HG02884 (cell line): ENCODE data around the gene FAM151B.
"Not testable (repeated sequence)": the region's sequence is repeated elsewhere in the genome, so short reads cannot be mapped to it uniquely, and the experiment has no call there.

Experiments
- ATAC-seq: cut with Tn5 transposase; IDR thresholded peaks from one replicate; pipeline ENCODE4 v1.9.1; 2021; ENCODE audit warnings: mild to moderate bottlenecking, moderate library complexity; ENCODE audit not compliant: unreplicated experiment

The FAM151B gene

DNA sequence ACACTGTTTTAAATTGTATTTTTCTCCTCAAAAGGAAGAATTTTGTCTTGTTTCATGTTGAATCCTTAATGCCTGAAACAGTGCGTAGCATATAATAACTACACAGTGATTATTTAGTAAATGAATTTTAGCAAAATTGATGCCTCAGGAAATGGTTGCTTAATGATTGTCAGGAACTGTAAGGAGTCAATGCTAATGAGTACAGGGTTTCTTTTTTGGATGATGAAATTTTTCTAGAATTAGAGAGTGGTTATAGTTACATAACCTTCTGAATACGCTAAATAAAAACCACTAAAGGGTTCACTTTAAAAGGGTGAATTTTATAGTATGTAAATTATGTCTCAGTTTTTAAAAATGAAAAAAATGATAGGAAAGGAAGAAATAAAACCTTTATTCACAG is 14.9 kb downstream of the FAM151B start:
- ATAC-seq, result no peak

DNA sequence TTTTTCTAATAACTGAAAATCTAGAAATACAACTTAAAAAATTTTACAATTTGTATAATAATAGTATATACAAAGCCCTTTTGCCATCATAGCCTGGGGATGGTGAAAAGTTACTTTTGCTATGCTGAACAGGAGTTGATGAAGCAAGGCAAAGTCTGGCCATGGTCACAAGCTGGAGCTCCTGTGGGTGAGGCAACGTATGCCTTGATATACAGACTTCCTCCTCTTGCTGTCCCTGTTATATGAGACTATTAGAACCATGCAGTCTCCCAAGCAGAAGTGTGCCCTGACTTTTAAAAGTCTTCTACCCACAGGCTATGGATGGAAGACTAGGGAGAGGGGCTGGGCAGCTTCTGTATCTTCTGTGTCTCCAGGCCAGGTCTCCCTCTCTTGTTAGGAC is 15.7 kb downstream of the FAM151B start:
- ATAC-seq, result no peak

DNA sequence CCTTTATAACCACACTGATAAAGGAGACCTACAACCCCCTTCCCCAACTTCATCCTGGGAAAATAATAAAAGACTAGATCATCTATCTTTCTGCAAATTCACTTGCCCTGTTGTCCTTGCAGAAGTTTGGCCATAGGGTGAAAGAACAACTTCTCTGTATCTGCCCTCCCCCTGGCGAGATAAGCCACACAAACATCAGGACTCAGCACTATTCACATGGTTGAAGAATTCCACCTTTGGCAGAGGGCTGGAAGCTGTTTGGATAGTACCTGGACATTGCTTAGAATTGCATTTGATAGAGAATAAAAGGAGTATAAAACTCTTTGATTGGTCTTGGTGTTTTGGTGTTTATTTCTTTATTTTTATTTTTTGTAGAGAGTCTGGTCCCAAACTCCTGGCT is 16.9 kb downstream of the FAM151B start:
- ATAC-seq, result no peak

DNA sequence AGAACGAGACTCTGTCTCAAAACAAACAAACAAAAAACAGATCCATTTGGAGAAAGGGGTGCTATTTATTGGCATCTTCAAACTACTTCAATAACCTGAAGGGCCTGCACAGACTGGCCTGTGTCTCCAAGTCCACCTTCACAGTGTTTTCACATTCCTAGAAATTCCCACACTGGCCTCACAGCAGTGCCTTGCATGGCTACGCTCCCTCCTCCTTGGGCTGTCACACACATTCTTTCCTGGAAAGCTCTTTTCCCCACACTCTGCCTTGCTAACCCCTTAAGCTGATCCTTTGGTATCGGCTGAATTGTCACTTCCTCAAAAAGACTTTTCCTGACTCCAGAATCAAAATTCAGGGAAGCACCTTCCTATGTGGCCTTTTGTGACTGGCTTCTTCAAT is 19.8 kb downstream of the FAM151B start:
- no peak for ATAC-seq

DNA sequence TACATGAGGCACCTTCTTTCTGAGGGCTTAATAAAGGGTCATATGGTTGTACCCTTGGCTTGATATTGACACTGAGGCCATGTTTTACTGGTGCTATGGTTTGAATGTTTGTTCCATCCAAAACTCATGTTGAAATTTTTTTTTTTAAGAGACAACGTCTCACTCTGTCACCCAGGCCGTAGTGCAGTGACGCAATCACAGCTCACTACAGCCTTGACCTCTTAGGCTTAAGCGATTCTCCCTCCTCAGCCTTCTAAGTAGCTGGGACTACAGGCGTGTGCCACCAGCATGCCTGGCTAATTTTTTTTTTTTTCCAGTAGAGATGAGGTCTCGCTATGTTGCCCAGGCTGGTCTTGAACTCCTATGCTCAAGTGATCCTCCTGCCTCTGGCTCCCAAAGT is 20.9 kb downstream of the FAM151B start:
- no peak for ATAC-seq

DNA sequence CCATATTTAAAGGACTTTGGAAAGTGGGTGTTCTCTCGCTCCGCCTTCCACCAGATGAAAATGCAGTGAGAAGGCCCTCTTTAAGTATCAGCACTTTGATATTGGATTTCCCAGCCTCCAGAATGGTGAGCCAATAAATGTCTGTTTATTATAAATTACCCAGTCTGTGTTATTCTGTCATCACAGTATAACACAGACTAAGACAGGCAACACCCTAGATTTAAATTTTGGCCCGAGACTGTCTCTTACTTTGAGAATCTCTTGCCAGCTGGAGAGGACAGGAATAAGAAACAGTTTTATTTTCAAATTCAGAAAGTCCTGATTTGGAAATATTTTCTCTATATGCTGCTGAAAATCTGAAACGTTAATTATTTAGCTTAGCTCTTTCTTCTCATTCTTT is 21.5 kb downstream of the FAM151B start:
- ATAC-seq, result no peak

DNA sequence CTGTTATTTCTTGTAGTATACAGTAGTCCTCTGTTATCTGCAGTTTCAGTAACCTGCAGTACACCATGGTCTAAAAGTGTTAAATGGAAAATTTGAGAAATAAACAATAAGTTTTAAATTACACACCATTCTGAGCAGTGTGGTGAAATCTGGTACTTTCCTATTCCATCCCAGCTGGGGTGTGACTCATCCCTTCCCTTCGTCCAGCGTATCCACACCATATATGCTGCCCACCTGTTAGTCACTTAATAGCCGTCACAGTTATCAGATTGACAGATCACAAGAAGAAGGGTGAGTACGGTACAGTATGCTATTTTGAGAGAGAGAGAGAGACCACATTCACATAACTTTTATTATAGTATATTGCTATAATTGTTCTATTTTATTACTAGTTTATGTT is 28.9 kb downstream of the FAM151B start:
- no peak for ATAC-seq

DNA sequence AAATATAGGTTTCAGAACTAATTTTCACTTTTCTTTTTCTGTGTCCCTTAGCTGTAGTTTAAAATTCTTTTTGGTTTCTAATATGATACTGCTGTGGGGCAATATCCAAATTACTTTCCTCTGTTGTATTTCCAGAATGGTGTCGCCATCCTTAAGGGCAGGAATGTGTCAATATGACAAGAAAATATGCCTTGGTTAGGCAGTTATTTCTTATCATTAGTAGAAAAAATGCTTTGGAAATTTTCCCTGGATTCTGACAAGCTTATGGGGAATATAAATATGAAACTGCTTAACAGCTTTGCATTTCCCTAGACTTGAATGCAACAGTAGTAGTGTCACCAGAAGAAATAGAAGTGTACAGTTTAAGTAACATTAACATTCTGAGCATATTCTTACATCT is 52.8 kb downstream of the FAM151B start:
- no peak for ATAC-seq

DNA sequence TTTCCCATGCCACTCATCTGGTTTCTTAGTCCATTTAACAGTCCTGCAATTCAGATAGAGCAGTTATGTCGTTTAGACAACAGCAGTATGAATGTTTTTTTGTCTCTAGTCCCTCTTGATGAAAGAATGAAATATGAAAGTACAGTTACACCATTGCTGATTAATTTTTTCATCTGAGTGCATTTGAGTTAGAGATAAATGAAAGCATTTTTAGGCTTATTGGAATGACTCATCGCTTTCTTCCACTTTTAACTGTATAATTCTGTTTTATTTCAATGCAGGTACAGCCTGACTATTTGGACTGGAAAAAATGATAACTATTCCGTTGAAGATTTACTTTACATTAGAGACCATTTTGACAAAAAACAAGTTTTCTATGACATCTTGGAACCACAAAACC is 53.5 kb downstream of the FAM151B start:
- no peak for ATAC-seq

DNA sequence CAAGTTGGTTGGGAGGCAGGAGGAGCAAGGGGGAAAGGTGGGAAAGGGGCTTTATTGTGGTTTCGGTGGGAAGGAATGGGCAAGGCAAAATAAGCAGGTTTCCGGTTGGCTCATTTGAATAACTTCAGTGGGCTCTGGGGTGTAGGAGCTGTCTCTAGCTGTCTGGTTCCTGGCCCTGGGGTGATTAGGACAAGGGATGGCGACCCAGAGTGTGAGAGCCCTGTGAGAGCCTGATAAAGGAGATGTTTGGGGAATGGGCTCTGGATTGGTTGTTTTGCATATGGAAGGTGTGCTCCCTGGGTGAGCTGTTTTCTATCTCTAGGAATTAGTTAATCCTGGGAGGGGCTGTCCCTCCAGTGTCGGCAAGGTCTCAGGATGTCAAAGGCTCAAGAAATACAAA is 66.7 kb downstream of the FAM151B start:
- ATAC-seq, result no peak

DNA sequence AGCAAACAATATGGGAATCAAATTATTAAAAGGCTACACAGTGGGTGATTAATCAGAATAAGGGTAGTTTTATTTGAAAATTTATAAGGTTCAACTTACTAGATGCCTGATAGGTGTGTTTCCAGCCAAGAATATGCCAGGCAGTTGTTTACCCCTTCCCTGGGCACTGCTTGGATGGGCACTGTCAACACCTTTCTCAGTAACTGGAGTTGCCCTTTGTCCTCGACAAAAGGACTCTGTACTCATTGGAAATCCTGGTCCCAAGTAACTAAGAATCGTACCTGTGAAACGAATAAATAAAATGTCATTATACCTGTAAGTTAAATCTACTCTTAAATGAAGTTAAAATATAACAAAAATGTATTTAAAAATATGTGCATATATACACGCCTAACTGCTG is 67.2 kb downstream of the FAM151B start:
- no peak for ATAC-seq

DNA sequence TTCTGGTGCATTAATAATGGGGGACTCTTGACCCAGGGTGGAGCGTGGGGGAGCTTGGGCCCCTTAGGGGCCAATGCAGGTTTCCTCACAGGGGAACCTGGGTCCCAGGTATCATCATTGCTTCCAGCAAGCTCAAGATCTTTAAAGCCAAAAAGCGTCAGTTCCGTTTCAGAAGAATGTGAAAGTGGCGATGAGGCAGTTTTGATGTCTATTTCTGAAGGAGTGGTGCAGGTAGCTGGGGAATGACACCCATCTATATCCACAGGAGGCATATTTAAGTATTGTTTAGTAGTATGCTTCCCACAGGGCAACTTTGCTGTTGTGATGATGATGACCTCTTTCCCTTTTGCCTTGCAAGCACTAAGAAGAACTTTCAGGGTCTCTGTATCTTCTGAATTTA is 71.3 kb downstream of the FAM151B start:
- no peak for ATAC-seq

DNA sequence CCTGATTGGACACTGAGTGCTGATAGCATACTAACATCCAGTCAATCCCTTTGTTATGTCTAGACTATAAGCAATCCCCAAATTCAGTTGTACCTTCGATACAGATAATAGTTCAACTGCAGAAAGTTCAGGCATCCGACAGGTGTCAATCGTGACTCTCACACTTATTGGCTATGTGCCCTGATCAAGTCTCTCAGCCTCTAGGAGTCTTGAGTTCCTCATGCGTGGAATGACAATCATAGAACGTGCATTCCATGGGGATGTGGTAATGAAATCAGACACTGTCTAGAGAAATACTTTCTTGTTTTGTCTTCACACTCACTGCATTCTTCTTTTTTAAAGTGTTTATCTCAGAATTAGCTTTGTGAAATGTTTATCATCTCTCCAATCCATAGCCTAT is 77.4 kb downstream of the FAM151B start:
- no peak for ATAC-seq

DNA sequence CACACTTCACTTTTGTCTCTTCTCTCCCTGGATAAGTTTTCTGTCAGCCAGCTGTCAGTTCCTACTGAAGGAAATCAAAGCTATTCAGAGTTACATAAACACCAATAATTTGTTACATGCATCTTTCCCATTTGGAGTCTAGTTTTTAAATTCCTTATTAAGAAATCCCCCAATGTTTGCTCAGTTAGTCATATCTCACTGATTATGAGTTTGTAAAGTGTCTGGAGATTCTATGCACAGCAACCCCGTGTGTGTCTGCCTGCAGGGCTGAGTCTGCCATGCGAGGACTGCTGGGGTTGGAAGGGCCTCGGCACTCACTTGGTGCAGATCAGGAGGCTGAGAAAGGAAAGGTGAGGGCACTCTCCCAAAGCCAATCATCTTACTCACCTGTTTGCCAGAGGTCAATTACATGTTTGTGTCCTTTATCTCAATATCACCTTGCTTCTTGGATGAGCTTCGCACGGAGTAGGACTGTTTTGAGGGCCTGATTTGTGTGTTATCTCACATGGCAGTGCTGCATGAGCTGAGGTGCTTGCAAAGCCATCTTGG is 78.9 kb downstream of the FAM151B start:
- ATAC-seq, result no peak

DNA sequence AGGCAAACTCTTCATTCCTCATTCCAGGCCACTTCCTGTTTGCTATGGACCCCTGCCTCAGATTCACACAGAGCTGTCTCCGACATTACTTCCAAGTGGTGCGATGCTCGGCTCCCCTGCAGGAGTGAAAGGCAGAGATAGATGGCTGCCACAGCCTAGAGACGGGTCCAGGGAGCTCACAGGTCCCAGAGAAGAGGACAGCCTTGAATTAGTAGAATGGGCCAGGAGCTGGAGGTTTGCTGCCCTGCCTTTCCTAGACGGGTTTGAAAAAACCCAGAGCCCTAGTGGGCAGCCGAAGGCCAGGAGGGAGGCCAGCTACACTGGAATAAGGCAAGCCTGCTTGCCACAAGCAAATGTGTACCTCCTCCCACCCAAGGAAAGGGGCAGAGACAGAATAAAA is 80.4 kb downstream of the FAM151B start:
- ATAC-seq, result no peak

DNA sequence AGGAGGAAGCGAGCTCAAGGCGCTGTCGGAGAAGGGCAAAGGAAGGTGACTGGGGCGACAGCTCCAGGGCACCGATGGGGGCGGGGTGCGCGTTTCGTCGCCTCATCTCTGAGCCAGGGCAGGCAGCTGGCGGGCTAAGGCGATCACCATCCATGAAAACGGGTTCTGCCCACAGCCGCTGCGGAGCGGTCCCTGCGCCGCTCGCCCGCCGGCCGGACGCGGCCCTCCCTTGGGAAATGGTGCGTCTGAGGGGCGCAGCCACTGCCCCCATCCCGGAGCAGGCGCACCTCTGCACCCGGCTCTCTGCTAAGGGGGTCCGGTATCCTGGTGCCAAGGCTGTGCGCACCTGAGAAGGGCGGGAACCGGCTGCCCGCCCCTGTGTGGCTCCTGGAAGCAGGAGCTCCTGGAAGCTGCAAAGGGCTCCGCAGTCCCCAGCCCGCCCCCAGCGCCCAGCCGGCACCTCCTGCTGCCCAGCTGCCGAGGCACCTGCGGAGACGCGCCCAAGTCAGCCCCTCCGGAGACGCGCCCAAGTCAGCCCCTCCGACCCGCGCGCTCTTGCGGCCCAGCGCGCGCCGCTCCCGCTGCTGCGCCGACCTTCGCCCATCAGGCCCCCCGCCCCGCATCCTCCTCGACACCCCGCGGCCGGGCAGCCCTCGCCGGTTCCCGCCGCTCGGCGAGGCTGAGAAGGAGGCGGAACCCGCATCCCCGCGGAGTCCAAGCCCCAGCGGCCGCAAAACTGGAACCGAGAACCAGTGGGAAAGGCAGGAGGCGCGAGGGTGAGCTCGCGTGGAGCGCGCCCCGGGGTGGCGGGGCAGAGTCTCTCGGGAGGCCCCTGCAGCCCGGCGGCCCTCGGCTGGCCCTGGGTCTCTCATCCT is 81.4 kb downstream of the FAM151B start:
- ATAC-seq, result no peak

DNA sequence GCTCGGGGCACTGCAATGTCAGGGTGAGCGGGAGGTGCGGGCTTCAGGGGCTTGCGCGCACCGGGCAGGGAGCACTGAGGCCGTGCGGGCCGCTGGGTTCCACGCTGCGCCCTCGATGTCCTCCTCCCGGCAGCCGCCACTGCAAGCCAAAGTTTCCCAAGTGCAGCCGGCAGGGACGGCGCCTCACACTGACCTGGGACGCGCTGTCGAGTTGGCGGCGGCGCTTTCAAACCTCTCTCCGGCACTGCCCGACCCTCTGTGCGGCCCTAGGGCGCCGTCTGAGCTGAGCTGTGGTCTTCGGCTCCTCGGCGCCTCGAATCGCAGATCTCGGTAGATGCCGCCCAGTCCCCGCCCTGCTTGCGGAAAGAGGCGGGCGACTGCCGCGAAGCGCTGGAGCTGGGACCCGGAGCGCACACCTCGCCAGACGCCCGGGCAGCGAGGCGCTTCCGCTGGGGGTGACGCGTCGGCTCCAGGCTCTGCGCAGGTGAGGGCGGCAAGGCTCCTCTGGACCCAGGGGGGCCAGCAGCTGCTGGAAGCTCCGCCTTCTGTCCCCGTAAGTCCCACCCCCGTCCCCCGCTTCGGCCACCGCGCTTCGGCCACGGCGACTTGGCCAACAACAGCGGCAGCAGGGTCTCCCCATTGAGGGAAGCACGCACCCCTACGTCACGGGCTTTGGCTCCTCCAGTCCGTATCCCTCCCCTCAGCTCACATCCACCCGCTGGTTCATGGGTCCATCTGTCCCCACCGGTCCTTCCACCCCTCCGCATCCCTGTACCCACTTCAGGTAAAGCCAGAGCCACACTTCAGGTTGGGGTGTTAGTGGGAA is 82.3 kb downstream of the FAM151B start, which contains the start of gene ANKRD34B:
ANKRD34B (minus strand) TSS at position 320 of the 826 bp plus-strand sequence. CDS start 10,261 bp downstream, outside the sequence.
- no peak for ATAC-seq

DNA sequence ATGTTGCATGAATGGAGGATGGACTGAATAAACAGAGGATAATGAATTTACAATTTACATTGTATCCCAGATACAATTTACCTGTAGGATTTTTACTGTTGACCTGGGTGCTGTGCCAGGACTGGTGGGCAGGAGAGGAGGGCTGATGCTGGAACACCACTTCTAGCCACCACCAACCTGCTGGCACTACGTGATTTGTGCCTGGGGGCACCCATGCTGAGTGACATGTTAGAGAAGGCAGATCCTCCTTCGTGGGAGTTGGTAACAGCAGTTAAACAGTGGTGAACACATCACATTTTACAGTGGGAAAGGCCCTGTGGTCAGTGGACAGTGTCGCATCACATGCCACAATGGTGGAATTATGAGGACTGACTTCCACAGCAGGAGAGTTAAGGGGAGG is 85.2 kb downstream of the FAM151B start:
- ATAC-seq, result no peak

DNA sequence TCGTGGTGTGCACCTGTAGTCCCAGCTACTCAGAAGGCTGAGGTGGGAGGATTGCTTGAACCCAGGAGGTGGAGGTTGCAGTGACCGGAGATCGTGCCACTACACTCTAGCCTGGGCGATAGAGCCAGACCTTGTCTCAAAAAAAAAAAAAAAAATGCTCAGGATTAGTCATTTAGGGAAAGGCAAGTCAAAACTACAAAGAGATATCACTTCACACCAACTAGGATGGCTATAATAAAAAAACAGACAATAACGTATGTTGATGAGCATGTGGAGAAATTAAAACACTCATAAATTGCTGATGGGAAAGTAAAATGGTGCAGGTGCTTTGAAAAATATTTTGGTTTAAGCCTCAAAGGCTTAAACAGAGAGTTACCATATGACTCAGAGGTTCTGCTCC is 88.5 kb downstream of the FAM151B start:
- no peak for ATAC-seq

DNA sequence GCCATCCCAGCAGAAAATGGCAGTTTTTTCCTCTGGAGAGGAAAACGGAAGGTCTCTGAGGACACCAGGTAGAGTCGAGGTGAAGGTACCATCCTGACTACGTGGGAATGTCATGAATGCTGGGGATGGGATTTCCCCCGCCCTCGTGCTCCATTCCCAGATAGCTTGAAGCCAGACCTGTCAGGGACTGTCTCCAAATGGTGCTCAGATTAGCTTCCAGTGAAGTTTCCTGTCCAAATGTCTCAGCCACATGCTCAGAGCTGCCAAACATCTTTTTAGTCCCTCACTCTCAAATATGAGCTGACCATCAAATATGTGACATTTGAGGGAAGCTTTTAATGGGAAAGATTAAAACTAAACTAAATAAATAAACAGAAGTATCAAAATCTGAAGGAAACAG is 89.8 kb downstream of the FAM151B start:
- ATAC-seq, result no peak

DNA sequence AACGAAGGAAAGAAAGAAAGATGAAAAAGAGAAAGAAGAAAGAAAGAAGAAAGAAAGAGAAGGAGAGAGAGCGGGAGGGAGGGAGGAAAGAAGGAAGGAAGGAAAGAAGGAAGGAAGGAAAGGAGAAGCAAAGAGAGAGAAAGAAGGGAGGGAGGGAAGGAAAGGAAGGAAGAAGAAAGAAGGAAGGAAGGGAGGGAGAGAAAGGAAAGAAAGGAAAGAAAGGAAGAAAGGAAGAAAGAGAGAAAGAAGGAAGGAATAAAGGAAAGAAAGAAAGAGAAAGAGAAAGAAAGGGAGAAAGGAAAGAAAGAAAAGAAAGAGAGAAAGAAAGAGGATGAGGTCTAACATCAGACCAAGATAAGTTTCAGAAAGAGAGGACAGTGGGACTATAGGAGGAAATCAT is 91.2 kb downstream of the FAM151B start:
- ATAC-seq, result no peak

DNA sequence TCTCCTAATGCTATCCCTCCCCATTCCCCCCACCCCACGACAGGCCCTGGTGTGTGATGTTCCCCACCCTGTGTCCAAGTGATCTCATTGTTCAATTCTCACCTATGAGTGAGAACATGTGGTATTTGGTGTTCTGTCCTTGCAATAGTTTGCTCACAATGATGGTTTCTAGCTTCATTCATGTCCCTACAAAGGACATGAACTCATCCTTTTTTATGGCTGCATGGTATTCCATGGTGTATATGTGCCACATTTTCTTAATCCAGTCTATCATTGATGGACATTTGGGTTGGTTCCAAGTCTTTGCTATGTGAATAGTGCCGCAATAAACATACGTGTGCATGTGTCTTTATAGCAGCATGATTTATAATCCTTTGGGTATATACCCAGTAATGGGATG is 92.4 kb downstream of the FAM151B start:
- ATAC-seq, result not testable (repeated sequence)
